Activated B cell treated with CpG ODN at 0.5 μM for 24 hours (primary cell): ENCODE results near the gene EPSTI1. TPM values are rescaled to one million over a fixed set of nuclear protein-coding genes. Genes with fewer than 3 reads are reported as not detected.
"Not testable (repeated sequence)": the region's sequence is repeated elsewhere in the genome, so short reads cannot be mapped to it uniquely, and the experiment has no call there.

ENCODE experiments used
- ATAC-seq: fragments of 200-7000 bp; cut with Tn5 transposase; one replicate; pipeline ENCODE4 v1.10.0; 2021; ENCODE audit warnings: low read depth, mild to moderate bottlenecking, moderate library complexity
- CTCF ChIA-PET: fragments of 350-600 bp; sonication (Branson Sonifier 250); formaldehyde crosslinking; loops from one replicate; lab custom pipeline; 2021; ENCODE audit warnings: antibody characterized with exemption; lab: Charles Lee
- POLR2A ChIA-PET: fragments of 350-600 bp; sonication (Branson Sonifier 250); formaldehyde crosslinking; loops from one replicate; lab custom pipeline; 2021; ENCODE audit warnings: antibody characterized with exemption; lab: Charles Lee
- DNase-seq: peaks from one replicate; pipeline ENCODE4 v3.0.0; 2022
- H3K27ac Mint-ChIP-seq: one replicate; pipeline ENCODE4 v1.8.0; 2020; ENCODE audit warnings: mixed read lengths
- H3K27me3 Mint-ChIP-seq: one replicate; pipeline ENCODE4 v1.8.0; 2021; ENCODE audit warnings: mixed read lengths
- H3K36me3 Mint-ChIP-seq: one replicate; pipeline ENCODE4 v1.8.0; 2021; ENCODE audit warnings: low read depth, mixed read lengths
- H3K4me1 Mint-ChIP-seq: one replicate; pipeline ENCODE4 v1.8.0; 2021; ENCODE audit warnings: mixed read lengths
- H3K4me3 Mint-ChIP-seq: one replicate; pipeline ENCODE4 v1.8.0; 2020; ENCODE audit warnings: mild to moderate bottlenecking, mixed read lengths
- H3K9me3 Mint-ChIP-seq: one replicate; pipeline ENCODE4 v1.8.0; 2020; ENCODE audit warnings: mixed read lengths
- CTCF ChIP-seq: fragments of 200-600 bp; IDR thresholded peaks from one replicate; pipeline ENCODE4 v1.8.0; 2022; ENCODE audit warnings: antibody characterized with exemption, mild to moderate bottlenecking
- intact Hi-C: fragments of 100-400 bp; cut with micrococcal nuclease; formaldehyde crosslinking; loops from one replicate; pipeline ENCODE4 v1.15.1; 2024
- total RNA-seq: library from RNA; stranded (reverse); gene quantifications from 2 replicates; pipeline ENCODE4 v1.2.3, GENCODE V29; 2022

The EPSTI1 gene
- total RNA-seq, 1 donor from 2014 or later, result 32.8 TPM

DNA sequence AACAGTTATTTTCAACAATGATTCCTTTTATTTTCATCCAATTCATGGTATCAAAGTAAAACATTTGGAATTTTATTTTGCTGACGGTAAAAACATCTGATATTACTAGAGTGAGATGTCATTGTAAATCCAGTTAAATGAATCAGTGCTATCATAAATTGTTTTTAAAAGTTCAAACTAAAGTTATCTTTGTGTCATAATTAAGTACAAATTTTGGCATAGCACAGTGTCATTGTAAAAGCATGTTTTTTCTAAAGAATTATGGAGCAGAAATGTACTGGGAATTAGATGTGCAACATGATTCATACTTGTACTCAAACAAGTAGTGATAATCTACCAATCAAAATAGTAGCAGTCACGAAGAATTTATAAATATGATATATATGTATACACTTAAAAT, 117.8 kb downstream of the EPSTI1 start:
- H3K36me3 Mint-ChIP-seq, result no peaks in the 10 kb centered on the region
- H3K4me3 Mint-ChIP-seq, result no peak overlapping the region
- intact Hi-C loops, result loop anchor here (10.0 kb wide), 2 partner anchors 151 to 539 kb away; partner anchors contain the start of gene DNAJC15
- ATAC-seq, result no peak
- no peak overlapping the region for H3K27ac Mint-ChIP-seq
- no peak for TF ChIP-seq CTCF
- no peak for DNase-seq
- ChIA-PET CTCF (no interaction called here), POLR2A (no interaction called here)
- H3K9me3 Mint-ChIP-seq, result no peaks in the 10 kb centered on the region
- H3K4me1 Mint-ChIP-seq, result peaks cover 22% of the 10 kb centered on the region
- peaks cover 2% of the 10 kb centered on the region for H3K27me3 Mint-ChIP-seq

DNA sequence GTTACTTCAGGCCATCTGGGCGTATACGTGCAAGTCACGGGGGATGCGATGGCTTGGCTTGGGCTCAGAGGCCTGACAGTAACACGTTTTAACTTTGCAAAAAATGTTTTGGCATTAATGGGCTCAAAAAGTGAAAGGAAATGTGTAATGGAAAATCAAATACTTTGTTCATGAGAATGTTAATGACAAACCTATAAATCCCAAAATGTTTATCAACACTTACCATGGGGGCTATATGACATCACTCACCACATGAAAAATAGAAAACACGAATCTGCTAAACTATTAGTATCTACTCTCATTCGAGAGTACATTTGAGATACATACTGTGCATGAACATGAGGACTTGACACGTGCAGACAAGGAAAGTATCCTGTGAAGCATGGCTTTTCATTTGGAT, 119.0 kb downstream of the EPSTI1 start:
- no peak overlapping the region for H3K4me3 Mint-ChIP-seq
- ChIA-PET POLR2A (no interaction called here), CTCF (no interaction called here)
- no peaks in the 10 kb centered on the region for H3K9me3 Mint-ChIP-seq
- TF ChIP-seq CTCF, result no peak
- peaks cover 2% of the 10 kb centered on the region for H3K27me3 Mint-ChIP-seq
- H3K4me1 Mint-ChIP-seq, result peaks cover 20% of the 10 kb centered on the region
- H3K36me3 Mint-ChIP-seq, result no peaks in the 10 kb centered on the region
- DNase-seq, result no peak
- no peak overlapping the region for H3K27ac Mint-ChIP-seq
- intact Hi-C loops, result loop anchor here (10.0 kb wide), 2 partner anchors 152 to 538 kb away; partner anchors contain the start of gene DNAJC15
- ATAC-seq, result no peak

DNA sequence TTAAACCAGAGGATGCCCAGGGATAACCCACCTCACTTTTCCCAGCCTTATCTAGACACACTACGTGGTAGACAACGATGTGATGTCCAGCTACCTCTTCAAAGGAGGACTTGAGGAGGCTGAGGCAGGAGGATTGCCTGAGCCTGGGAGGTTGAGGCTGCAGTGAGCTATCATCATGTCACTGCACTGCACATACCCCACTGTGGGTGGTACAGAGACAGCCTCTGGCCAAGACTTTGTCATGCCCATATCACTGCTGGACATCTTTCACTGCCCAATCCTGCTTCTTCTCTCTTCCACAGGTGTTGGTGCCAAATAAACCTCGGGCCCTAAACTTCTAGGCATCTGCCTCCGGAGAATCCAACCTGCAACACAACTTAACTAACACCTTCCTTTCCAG, 124.8 kb downstream of the EPSTI1 start:
- intact Hi-C loops, result no loop called here
- Mint-ChIP-seq H3K4me3 (no peak overlapping the region), H3K27me3 (peaks cover 9% of the 10 kb centered on the region), H3K27ac (no peak overlapping the region), H3K9me3 (no peaks in the 10 kb centered on the region), H3K36me3 (no peaks in the 10 kb centered on the region), H3K4me1 (no peaks in the 10 kb centered on the region)
- DNase-seq (no peak), ATAC-seq (no peak)
- ChIA-PET POLR2A (no interaction called here), CTCF (no interaction called here)
- TF ChIP-seq CTCF, result no peak

- ChIA-PET CTCF (no interaction called here), POLR2A (no interaction called here)
- H3K36me3 Mint-ChIP-seq, result no peaks in the 10 kb centered on the region
- no peak for DNase-seq
- no peak overlapping the region for H3K4me3 Mint-ChIP-seq
- intact Hi-C loops, result no loop called here
- no peak overlapping the region for H3K27ac Mint-ChIP-seq
- no peaks in the 10 kb centered on the region for H3K9me3 Mint-ChIP-seq
- peaks cover 8% of the 10 kb centered on the region for H3K27me3 Mint-ChIP-seq
- H3K4me1 Mint-ChIP-seq, result no peaks in the 10 kb centered on the region
- TF ChIP-seq CTCF, result no peak
- ATAC-seq, result no peak
These were observed 126.3 kb downstream of the EPSTI1 start for GRCh38 chr13:42865768-42866102.

DNA sequence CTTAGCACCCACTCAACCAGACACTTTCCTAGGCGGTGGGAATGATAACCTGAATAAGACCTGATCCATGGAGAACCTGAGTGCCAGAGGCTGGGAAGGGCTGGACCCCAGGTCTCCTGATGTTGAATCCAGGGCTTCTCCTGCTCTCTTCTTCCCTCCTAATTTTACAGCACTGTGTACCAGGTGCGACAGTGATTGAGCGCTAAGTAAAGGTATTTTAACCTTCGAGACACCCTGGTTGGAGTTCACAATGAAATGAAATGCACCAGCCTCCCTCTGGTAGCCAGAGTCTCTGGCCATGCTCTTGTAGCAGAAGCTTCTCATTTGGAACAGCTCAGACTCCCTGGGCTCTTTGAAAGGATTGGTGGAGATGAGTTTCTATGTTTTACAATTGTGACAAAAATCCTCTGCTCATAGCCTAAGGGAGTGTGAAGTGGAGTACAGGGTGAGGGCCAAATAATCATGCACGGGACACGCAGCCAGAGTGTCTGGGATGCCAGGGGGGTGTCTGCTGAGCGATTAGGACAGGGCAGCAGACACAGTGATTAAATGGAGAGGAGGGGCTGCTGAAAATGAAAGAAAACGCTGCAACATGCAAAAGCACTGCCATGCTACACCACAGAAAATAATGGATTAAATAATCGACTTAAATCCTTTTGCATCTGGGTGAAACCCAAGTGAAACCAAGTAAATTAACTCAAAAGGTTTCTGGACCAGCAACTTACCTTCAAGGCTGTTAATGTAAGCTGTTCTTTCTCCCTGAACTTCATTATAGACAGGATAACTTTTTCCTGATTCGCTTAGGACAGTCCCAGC, 126.9 kb downstream of the EPSTI1 start:
- TF ChIP-seq CTCF, result no peak
- Mint-ChIP-seq H3K27me3 (peaks cover 7% of the 10 kb centered on the region), H3K9me3 (no peaks in the 10 kb centered on the region), H3K36me3 (no peaks in the 10 kb centered on the region), H3K27ac (no peak overlapping the region), H3K4me1 (no peaks in the 10 kb centered on the region), H3K4me3 (no peak overlapping the region)
- no peak for DNase-seq
- CTCF ChIA-PET, result no interaction called here
- ATAC-seq, result no peak
- POLR2A ChIA-PET, result no interaction called here
- intact Hi-C loops, result no loop called here

DNA sequence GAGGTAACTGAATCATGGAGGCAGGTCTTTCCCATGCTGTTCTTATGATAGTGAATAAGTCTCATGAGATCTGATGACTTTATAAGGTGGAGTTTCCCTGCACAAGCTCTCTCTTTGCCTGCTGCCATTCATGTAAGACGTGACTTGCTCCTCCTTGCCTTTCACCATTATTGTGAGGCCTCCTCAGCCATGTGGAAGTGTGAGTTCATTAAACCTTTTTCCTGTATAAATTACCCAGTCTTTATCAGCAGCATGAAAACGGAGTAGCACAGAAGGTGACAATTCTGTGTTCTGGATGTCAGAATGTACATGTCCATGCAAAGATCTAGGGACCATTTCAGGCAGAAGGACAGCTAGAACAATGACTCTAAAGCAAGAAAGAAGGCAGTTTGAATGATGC, 129.7 kb downstream of the EPSTI1 start:
- ATAC-seq, H3K27ac Mint-ChIP-seq, H3K4me3 Mint-ChIP-seq, H3K9me3 Mint-ChIP-seq, POLR2A ChIA-PET, H3K27me3 Mint-ChIP-seq, H3K4me1 Mint-ChIP-seq, CTCF ChIA-PET, DNase-seq, H3K36me3 Mint-ChIP-seq, intact Hi-C loops: not testable (repeated sequence)
